ENCODE data around the gene SLC5A11.

The SLC5A11 gene

DNA sequence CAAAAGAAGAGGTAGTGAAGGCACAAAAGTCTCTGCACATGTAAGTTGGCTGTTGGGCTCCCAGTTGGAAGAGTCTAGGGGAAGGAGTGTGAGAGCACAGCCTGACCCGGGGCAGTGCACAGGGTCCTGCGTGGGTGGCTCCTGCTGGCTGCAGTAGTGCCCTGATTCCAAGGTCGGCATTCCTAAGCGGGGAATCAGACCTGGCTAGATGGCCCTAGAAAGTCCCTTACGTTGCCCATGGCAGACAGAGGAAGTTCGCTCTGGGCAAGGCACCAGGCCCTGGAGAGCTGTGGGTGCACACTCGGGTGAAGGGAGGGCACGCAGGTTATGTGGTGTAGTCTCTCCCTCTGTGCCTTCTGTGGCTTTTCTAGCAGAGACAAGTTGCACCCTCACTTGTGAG, 22.8 kb upstream of the SLC5A11 start:
- no peak overlapping the region for H3K9ac ChIP-seq
- peaks cover 19% of the 10 kb centered on the region; the same call in 1 of the 2 replicates for H3K36me3 ChIP-seq (ENCODE audit: insufficient read depth)
- H4K20me1 ChIP-seq (ENCODE audit: insufficient read depth) = no peaks in the 10 kb centered on the region
- H3K4me3 ChIP-seq (IDR thresholded peaks at IDR 0.05; ENCODE audit: insufficient read depth, low read depth, low read length) = no peak overlapping the region
- H3K27ac ChIP-seq = no peak overlapping the region
- no peaks in the 10 kb centered on the region for H3K4me1 ChIP-seq (ENCODE audit: low read depth, poor library complexity, severe bottlenecking)
- no peaks in the 10 kb centered on the region for H3K27me3 ChIP-seq (ENCODE audit: insufficient read depth, low read depth)
- H3K79me2 ChIP-seq (ENCODE audit: insufficient read depth, low read depth) = no peaks in the 10 kb centered on the region
- TF ChIP-seq, protein P1, sequence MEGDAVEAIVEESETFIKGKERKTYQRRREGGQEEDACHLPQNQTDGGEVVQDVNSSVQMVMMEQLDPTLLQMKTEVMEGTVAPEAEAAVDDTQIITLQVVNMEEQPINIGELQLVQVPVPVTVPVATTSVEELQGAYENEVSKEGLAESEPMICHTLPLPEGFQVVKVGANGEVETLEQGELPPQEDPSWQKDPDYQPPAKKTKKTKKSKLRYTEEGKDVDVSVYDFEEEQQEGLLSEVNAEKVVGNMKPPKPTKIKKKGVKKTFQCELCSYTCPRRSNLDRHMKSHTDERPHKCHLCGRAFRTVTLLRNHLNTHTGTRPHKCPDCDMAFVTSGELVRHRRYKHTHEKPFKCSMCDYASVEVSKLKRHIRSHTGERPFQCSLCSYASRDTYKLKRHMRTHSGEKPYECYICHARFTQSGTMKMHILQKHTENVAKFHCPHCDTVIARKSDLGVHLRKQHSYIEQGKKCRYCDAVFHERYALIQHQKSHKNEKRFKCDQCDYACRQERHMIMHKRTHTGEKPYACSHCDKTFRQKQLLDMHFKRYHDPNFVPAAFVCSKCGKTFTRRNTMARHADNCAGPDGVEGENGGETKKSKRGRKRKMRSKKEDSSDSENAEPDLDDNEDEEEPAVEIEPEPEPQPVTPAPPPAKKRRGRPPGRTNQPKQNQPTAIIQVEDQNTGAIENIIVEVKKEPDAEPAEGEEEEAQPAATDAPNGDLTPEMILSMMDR (conservative IDR thresholded peaks at IDR 0.05; ENCODE audit: low read depth, low read length) = no peak
- H2AFZ ChIP-seq (ENCODE audit: low read depth) = no peak overlapping the region
- H3K4me2 ChIP-seq = no peak overlapping the region

DNA sequence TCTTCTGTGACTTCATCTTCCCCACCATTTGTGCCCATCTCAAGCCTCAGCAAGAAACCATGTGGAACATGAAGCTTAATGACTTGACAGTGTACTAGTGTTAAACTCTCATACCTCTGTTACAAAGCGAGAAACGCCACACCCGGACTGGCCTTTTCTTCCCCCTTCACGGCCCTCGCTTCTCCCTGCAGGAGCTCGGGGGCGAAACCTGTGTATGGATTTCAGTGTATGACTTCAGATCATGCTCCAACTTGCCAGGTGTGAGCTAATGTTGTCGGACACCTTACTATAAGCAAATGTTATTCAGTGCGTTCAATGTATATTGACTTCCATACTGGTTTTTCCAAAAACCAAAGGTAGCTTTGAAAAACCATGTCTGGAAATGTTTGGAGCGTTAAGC, 20.1 kb upstream of the SLC5A11 start:
- H3K4me1 ChIP-seq (ENCODE audit: low read depth, poor library complexity, severe bottlenecking) = no peaks in the 10 kb centered on the region
- H4K20me1 ChIP-seq (ENCODE audit: insufficient read depth) = no peaks in the 10 kb centered on the region
- no peaks in the 10 kb centered on the region for H3K27me3 ChIP-seq (ENCODE audit: insufficient read depth, low read depth)
- H3K79me2 ChIP-seq (ENCODE audit: insufficient read depth, low read depth) = no peaks in the 10 kb centered on the region
- no peak overlapping the region for H2AFZ ChIP-seq (ENCODE audit: low read depth)
- H3K4me3 ChIP-seq (IDR thresholded peaks at IDR 0.05; ENCODE audit: insufficient read depth, low read depth, low read length) = no peak overlapping the region
- peaks cover 19% of the 10 kb centered on the region; the same call in 1 of the 2 replicates for H3K36me3 ChIP-seq (ENCODE audit: insufficient read depth)
- no peak overlapping the region for H3K4me2 ChIP-seq
- H3K9ac ChIP-seq = no peak overlapping the region
- TF ChIP-seq, protein P1 (conservative IDR thresholded peaks at IDR 0.05; ENCODE audit: low read depth, low read length) = no peak
- no peak overlapping the region for H3K27ac ChIP-seq

DNA sequence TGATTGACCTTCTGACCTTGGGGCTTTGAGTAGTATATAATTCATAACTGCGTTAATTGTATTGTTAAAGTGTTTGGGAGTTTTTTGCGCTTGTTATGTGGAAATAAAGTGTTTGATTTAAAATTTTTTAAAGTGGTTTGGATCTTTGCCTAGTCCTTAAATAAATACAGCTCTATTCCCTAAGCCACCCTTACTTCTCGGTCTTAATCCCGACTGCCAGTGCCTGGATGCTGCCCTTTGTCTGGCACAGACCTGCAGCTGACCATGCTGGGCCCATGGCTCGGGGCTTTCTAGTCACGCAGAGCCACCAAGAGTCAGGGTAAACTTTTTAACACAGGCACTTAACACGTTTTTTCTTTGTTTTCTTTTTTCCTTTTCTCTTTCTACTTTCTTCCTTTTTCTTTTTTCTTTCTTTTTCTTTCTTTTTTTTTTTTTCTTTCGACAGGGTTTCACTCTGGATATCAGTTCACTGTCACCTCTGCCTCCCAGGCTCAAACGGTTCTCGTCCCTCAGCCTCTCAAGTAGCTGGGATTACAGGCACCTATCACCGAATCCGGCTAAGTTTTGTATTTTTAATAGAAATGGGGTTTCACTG, 19.6 kb upstream of the SLC5A11 start:
- Histone ChIP-seq H3K4me2 (no peak overlapping the region), H3K79me2 (ENCODE audit: insufficient read depth, low read depth) (no peaks in the 10 kb centered on the region), H2AFZ (ENCODE audit: low read depth) (no peak overlapping the region), H3K27ac (no peak overlapping the region), H3K27me3 (ENCODE audit: insufficient read depth, low read depth) (no peaks in the 10 kb centered on the region), H3K4me3 (IDR thresholded peaks at IDR 0.05; ENCODE audit: insufficient read depth, low read depth, low read length) (no peak overlapping the region), H4K20me1 (ENCODE audit: insufficient read depth) (no peaks in the 10 kb centered on the region), H3K36me3 (ENCODE audit: insufficient read depth) (peaks cover 19% of the 10 kb centered on the region; the same call in 1 of the 2 replicates), H3K4me1 (ENCODE audit: low read depth, poor library complexity, severe bottlenecking) (no peaks in the 10 kb centered on the region), H3K9ac (no peak overlapping the region)
- TF ChIP-seq, protein P1 (conservative IDR thresholded peaks at IDR 0.05; ENCODE audit: low read depth, low read length) = no peak

DNA sequence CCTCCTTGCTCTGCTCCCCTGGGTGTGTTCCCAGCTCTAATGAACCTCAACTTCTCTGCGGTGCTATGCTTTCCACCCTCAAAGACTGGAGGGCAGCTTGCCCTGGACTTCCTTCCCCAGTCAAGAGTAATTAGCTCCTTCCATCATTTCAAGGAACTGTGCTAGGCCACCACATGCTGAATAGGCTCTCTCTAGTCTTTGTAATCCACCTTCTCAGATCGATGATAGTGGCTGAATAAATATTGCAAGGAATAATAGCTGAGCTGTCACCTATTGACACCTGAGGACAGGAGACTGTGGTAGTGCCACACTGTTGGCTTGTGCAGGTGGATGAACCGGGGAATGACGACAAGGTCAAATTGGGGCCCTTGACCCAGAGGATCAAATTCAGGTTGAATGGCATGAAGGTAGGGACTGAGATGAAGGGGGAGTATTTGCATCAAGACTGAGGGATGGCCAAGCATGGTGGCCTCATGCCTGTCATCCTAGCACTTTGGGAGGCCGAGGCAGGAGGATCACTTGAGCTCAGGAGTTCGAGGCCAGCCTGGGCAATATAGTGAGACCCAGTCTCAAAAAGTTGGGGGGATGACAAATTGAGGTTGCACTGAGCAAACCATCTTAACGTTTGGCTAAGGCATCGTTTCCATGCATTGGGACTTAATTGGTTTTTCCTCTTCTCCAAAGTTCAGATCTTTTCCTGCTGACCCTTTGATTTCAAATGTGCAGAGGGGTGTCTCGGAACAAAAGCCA, 18.8 kb upstream of the SLC5A11 start:
- Histone ChIP-seq H3K4me1 (ENCODE audit: low read depth, poor library complexity, severe bottlenecking) (no peaks in the 10 kb centered on the region), H3K36me3 (ENCODE audit: insufficient read depth) (peaks cover 16% of the 10 kb centered on the region; the same call in 1 of the 2 replicates)

More for the DNA sequence above, 18.8 kb upstream of the SLC5A11 start:
- no peak overlapping the region for H3K27ac ChIP-seq
- no peaks in the 10 kb centered on the region for H3K79me2 ChIP-seq (ENCODE audit: insufficient read depth, low read depth)
- no peak overlapping the region for H2AFZ ChIP-seq (ENCODE audit: low read depth)
- TF ChIP-seq, protein P1 (conservative IDR thresholded peaks at IDR 0.05; ENCODE audit: low read depth, low read length) = no peak
- no peak overlapping the region for H3K4me3 ChIP-seq (IDR thresholded peaks at IDR 0.05; ENCODE audit: insufficient read depth, low read depth, low read length)
- H4K20me1 ChIP-seq (ENCODE audit: insufficient read depth) = no peaks in the 10 kb centered on the region
- no peaks in the 10 kb centered on the region for H3K27me3 ChIP-seq (ENCODE audit: insufficient read depth, low read depth)
- H3K4me2 ChIP-seq = no peak overlapping the region
- H3K9ac ChIP-seq = no peak overlapping the region
